IPS-NIHi7 (cell line): ENCODE results near the gene BAAT.
"Not testable (repeated sequence)": the region's sequence is repeated elsewhere in the genome, so short reads cannot be mapped to it uniquely, and the experiment has no call there.

Source experiments
- DNase-seq: peaks from one replicate; pipeline ENCODE4 v3.0.0; 2012; ENCODE audit warnings: mixed read lengths; ENCODE audit errors: extremely low spot score

Gene BAAT

DNA sequence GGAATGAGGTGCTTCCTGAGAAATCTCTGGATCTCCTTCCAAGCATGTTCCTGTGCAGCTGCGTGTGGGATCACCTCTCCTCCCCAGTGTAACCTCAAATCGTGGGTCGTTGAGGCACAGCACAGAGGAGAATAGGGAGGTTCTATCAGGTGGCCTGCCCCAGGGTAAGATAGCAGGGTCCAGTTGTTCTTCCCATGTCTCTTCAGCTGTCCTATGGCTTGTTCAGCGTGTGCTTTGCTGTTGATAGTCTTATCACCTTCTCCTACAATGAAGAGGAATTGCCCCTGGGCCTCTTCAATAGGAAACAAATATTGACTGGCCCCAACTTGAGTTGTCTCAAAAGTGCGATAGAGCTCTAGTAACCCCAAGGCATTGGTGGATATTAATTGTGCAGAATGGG, 22.4 kb downstream of the BAAT start:
- no peak for DNase-seq

DNA sequence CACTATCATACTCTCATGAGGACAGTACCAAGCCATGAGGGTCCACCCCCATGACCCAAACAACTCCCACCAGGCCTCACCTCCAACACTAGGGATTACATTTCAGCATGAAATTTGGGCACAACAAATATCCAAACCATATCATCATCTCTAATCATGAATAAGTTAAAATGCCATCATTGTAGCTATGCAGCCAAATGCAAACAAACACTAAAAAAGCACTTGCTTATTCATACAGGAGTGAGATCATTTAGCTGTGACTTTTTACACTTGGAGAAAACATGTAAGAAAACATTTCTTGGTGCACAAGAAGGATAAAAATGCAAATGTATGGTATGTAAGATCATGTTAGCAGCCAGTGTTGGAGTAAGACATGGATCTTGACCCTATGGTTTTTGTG, 24.2 kb downstream of the BAAT start:
- DNase-seq = no peak

DNA sequence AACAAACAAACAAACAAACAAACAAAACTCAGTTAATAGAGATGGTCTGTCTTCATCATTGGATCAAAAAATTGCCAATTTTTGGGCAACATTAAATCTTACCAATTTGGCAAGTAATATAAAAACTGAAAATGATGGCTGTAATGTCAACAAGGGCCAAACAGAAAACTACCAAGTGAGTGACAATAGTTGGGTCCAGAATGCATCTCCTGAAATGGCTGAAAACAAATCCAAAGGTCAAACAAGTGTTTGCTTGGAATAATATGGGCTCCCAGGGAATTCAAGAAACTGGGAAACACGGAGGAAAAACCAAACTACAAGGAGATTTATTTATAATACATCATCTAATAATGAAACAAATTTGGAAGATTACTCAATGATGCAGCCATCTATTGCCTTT, 25.1 kb downstream of the BAAT start:
- no peak for DNase-seq

DNA sequence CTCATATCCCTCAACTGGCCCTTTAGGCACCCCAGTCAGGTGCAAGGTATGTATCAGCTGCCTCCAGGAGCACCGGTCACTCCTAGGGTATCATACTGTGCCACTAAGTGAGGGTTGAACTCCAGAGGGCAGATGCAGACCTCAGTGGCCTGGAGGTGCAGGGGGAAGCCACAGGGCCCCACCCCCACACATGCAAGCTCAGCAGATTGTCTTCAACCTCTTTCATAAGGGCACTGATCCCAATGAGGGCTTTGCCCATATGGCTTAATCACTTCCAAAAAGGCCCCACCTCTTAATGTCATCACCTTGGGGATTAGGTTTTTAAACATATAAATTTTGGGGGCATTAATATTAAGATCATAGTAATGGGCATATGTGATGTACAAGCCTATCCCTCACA, 28.2 kb downstream of the BAAT start:
- DNase-seq = no peak

DNA sequence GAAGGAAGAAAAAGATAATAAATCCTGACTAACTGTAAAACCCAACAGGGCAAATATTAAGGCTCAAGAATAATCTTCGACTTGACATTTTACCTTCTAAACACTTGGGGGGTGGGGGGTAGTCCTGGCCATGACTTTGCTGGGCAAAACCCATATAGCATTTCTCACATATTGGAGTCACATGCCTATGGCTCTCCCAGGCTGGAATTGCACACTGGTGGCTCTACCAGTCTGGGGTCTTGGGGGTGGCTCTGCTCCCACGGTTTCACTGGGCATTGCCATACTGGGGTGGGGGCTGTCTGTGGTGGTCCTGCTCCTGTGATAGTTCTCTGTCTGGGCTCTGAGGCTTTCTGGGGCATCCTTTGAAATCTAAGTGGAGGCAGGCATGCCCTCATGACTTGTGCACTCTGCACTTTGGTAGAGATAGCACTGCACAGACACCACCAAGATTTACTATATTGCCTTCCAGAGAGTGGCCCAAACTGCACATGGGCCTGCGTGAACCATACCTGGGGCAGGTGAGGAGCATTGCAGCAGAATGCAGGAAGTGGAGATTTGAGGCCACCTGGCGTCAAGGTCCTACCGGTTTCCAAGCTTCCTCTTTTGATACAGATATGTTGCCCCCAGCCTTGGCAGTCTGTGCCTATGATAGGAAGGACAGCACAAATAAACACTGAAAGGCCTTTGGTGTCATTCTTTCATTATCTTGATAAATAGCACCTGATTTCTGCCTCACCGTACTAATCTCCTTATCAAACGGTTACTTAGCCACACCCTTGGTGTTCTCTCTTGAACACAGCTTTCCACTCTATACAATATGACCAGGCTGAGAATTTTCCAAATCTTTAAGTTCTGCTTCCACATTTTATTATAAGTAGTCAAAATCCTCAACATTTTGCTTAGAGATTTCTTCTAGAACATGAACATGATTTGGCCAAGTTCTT, 29.8 kb downstream of the BAAT start:
- no peak for DNase-seq

DNA sequence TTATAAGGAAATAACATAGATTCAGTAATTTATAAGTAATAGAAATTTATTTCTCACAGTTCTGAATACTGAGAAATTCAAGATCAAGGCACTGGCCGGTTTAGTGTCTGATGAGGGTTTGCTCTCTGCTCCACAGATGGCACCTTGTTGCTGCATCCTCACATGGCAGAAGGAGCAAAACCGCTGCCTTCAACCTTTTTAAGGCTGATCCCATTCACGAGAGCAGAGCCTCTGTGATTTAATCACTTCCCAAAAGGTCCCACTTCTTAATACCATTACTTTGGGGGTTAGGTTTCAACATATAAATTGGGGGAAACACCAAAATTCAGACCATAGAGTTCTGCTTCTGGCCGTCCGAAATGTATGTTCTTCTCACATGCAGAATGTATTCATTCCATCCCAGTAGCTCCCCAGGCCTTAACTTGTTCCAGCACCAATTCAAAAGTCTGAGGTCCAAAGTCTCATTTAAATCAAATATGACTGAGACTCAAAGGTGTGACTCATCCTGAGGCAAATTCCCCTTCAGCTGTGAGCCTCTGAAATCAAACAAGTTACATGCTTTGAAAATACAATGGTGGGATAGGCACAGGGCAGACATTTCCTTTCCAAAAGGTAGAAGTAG, 30.6 kb downstream of the BAAT start:
- DNase-seq = no peak

DNA sequence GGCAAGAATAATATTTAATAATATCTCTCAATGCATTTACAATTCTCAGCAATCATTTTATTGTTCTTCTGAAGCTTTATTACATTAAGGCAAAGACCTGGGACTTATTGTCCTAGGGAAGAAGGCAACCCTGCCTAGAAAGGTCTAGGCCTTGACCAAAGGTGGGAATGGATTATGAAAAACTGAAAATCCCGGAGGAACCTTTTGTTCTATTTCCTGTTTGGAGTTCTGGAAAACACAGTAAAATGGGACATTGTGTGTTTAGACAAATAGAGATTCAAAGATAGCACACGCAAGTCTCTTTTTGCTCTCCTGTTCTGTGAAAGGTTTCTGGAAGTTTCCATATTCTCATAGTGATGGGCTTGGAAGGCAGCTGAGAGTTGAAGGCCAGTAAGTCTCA, 31.1 kb downstream of the BAAT start:
- no peak for DNase-seq

DNA sequence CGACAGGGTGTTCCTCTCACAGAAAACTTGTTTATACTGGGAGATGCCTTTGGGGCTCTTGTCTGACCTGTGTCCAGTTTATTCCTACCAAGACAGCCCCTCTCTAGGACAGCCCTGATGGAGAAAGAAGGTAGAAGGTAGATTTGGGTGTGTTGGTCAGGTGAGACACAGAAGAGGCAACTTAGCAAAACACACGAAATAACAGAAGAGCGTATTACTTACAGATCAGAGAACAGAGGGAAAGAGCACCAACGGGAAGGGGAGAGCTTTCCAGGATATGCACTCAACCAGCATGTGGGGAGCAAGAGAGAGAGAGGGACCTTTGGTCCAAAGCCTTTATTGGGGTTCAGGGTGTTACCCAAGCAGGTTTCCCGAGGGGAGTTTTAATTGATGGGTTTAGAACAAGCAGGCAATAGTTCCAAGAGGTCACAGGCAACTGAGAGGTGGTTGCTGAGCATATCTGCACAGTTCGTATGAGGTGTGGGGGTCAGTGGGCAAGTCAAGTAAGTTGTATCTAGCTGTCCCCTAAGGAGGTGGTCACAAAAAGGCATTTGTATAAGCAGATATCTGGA, 31.8 kb downstream of the BAAT start:
- no peak for DNase-seq

DNA sequence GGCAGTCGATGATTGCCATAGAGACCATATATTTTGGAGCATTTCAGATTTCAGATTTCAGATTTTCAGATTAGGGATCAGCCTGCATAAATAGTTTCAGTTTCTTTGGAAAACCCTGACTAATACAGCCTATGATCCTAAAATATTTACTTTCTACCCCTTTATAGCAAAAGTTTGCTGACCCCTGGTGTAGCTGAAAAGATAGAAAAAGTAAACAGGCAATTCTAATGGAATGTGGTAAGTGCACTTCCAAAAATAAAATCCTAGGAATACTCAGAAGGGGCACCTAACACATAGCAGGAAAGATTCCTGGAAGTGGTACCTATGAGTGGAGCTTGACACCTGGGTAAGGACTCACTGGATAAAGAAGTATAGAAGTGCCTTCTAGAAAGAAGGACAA, 34.5 kb downstream of the BAAT start:
- DNase-seq = no peak

DNA sequence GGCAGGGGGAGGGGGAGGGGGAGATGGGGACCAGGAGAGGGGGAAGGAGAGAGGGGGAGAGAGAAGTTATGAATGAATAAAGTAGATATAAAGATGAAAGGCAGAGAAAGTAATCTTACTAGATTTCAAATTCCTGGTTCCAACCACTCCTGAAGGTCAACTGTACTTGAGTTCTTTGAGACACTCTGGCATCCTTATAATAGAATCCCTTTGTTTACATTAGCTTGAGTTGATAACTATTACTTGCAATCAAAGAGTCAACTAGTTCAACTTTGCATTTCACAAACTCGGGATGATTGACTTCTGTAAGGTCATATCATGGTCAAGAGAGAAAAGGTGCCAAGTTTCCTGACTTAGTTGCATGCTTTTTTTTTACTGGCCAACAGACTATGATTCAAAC, 42.2 kb downstream of the BAAT start:
- DNase-seq = no peak

DNA sequence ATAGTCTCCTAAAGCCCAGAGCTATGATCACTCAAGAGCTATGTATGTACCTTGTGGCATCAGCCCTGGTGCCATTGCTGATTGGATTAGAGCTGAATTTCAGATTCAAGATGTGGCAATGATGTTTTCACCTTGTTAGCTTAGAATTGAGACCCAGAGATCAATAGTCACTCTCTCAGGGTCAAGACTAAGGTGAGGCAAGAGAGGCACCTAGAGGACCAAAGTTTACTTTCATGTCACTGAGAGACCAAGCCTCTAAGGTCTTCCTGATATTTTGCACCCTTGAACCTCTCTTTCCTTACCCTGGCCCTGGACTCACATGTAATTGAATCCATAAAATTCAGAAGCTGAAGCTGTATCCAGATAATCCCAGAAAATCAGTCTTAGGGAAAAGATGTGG, 42.8 kb downstream of the BAAT start:
- no peak for DNase-seq

DNA sequence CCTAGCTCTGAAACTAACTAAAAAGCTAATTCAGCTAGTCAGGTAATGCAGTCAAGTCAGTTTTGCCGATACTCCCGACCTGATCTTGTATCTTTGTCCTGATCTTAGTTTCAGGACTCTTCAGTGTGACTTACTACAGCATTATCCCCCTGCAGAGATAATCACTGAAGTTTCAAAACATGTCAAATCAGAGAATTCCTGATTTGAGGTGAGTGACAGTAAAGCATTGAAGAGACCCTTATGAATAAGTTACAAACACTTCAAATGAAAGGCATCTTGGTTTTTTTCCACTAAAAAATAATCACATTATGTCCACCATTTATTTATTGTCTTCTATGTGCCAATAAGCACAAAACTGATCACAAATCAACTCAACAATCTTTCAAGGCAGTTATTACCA, 47.6 kb downstream of the BAAT start:
- no peak for DNase-seq

DNA sequence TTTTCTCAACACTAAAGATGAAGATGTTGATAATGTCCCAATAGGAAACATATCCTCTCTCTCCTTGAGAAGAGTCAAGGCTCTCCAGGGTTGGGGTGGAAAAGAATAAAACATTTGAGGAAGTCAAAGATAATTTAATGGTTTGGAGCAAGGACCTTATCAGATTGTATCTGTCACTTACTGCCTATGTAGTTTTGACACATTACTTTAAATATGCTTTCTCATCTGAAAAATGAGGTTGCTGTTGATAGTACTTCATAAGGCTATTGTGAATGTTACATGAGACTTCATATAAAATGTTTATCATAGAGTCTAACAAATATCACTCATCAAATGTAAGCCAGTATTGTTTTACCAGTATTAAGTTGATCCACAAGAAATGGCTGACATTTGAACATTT, 48.7 kb downstream of the BAAT start:
- no peak for DNase-seq

DNA sequence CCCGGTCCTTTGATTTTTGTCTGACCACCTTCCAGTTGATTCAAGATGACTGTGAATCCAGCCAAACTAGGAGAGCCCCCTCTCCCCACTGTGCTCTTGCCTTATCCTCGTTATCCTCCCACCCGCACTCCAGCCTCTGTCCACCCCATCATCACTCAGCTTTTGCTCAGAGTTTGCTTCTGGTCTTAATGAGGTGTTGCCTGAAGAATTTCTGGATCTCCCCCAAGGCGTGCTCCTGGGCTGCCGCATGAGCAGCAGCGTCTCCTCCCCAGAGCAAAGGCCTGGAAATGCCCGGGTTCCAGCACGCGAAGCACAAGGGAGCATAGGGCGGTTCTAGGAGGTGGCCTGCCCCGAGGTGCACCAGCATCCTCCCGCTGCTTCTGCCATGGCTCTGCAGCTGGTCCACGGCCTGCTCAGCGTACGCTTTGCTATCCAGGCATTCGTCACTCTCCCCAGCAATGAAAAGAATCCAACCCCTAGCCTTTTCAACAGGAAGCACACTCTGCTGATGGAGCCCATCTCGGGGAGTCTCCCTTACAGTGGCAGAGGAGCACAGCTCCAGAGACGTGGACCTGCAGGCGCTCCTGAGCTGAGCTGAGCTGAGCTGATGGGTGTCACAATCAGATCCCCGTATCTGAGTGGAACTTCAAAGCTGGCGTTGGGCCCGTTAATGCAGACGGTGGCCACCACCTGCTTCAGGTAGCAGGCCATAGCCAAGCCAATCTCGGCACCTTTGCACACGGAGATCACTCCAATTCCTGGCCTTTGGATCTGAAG, 50.7 kb downstream of the BAAT start:
- DNase-seq = no peak

DNA sequence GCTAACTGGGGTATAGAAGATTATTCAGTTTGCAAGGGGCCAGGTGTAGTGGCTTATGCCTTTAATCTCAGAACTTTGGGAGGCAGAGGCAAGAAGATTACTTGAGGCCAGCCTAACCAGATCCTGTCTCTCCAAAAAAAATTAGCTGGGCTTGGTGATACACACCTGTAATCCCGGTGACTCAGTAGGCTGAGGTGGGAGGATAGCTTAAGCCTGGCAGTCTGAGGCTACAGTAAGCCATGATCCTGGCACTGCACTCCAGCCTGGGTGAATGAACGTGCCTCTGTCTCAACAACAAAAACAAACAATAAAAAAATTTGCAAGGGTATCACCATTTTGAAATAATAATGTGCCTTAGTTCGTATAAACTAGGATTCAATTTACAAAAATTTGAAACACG, 51.3 kb downstream of the BAAT start:
- no peak for DNase-seq

DNA sequence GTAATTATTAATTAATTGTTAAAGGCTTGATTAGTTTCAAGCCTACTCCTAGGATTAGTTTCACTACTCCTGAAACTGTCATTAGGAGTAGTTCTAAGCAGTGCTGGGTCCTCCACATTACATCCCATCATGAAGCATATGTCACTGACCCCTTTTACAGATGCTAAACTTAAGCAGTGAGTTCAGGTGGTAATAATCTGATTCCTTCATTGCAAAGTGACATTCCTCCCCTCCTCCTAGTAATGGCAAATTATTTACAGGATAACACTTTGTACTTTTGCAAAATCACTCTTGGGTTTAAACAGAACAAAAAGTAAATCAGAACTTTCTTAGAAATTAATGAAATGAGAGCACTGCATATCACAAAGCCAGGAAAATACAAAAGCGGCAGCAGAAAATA, 52.4 kb downstream of the BAAT start:
- DNase-seq = no peak

DNA sequence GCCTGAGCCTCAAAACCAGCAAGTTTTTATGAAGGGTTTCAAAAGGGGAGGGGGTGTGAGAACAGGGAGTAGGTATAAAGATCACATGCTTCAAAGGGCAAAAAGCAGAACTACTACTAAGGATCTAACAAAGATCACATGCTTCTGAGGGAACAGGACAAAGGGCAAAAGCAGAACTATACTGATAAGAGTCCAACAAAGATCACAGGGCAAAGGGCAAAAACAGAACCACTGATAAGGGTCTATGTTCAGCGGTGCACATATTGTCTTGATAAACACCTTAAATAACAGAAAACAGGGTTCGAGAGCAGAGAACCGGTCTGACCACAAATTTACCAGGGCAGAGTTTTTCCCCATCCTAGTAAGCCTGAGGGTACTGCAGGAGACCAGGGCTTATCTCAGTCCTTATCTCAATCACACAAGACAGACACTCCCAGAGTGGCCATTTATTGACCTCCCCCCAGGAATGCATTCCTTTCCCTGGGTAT, 57.3 kb downstream of the BAAT start:
- DNase-seq = not testable (repeated sequence)

DNA sequence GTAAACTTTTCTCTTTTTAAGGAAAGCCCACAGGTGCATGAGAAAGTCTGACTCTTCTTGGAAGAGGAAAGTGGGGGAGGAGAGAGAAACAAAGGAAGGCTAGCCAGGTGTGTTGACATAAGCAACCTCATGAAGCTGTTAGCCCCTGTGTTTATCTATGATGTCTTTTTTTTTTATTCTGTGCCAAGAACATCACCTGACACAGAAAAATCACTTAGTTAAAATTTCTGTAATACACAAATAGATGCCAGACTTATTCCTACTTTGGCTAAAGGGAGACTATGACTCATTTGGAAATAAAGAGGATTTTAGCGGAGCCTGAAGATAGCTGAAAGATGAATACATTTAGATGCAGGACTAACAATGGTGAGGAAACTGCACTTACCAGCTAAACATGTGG, 58.3 kb downstream of the BAAT start:
- no peak for DNase-seq

DNA sequence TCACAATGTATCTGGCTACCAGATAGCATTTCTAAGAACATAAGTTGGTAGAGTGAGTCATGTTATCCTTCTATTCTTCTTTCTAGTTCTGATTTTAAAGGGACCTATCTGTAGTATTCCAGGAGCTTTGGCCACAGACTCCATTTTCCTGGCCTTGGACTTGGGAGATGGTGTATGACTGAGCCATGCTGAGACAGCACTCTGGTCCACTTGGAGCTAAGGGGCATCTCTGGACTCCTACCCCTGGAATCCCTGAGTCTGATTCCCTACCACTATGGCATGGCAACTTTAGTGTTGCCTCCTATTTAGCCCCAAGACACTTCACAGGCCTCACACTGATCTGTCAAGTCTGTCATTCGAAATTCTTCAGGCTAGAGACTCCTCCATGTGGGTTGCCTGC, 58.8 kb downstream of the BAAT start:
- DNase-seq = no peak

DNA sequence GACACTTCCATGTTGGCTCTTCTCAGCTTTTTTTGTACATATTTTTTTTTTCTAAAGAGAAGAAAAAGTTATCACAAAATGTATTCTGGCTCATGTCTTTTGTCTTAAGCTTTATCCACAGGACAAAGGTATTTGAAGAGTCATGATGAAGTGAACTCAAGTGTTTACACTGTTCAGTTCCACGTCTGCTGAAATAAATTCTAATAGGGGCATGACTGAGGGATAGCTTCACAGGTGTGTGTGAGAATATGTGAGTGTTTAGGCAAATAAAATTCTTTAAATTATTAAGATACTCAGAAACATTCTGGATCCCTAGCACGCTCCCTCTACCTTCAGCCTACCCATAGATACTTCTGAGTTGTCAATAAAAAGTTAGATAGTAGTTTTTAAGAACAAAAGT, 59.8 kb downstream of the BAAT start:
- DNase-seq = no peak

DNA sequence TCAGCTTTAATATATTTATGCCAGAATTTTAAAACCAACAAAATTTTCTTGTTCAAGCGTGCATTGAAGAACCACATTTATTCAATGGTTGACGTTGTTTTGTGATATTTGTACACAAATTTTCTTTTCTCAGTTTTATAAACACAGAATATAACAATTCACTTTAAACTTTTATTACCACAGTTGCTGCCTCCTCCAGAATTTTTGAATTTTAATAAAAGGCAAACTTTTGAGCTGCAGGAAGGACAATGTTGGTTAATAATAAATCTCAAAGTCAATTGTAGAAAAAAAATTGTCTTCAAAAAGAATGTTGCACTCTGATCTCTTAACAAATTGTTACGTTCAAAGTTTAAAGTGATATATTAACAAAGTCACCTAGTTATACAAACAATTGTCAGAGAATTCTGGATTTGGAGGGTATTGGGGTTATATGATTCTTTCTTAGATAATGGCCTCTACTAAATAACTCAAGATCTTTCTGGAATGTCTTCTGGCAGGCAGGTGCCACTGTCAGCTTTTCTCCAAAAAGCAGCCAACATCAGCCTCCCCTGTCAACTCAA, 60.5 kb downstream of the BAAT start:
- DNase-seq = no peak

DNA sequence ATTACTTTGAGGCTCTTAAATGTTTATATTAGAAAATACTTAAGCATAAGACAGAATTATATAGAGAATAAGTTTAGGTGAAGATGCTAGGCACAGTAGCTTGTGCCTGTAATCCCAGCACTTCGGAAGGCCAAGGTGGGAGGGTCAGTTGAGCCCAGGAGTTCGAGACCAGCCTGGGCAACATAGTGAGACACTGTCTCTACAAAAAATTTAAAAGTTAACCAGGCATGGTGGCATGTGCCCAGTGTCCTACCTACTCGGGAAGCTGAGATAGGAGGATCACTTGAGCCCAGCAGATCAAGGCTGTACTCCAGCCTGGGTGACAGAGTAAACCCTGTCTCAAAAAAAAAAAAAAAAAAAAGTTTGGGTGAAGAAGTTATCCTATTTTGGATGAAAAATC, 61.7 kb downstream of the BAAT start:
- DNase-seq = no peak
